DND-41 (cell line): ENCODE measurements around the gene GPR146.

ENCODE experiments used
- EZH2 ChIP-seq: IDR thresholded peaks from 3 replicates; pipeline ENCODE4 v1.6.1; 2012; ENCODE audit warnings: borderline replicate concordance, low read depth, mild to moderate bottlenecking, moderate library complexity, low read length, inconsistent platforms; ENCODE audit not compliant: severe bottlenecking
- TF ChIP-seq, protein P1 (sequence below): IDR thresholded peaks from 2 replicates; pipeline ENCODE4 v1.5.1; 2012; ENCODE audit warnings: borderline replicate concordance, low read length, moderate library complexity, mild to moderate bottlenecking; ENCODE audit not compliant: poor library complexity, severe bottlenecking; ENCODE audit errors: extremely low read depth

DNA sequence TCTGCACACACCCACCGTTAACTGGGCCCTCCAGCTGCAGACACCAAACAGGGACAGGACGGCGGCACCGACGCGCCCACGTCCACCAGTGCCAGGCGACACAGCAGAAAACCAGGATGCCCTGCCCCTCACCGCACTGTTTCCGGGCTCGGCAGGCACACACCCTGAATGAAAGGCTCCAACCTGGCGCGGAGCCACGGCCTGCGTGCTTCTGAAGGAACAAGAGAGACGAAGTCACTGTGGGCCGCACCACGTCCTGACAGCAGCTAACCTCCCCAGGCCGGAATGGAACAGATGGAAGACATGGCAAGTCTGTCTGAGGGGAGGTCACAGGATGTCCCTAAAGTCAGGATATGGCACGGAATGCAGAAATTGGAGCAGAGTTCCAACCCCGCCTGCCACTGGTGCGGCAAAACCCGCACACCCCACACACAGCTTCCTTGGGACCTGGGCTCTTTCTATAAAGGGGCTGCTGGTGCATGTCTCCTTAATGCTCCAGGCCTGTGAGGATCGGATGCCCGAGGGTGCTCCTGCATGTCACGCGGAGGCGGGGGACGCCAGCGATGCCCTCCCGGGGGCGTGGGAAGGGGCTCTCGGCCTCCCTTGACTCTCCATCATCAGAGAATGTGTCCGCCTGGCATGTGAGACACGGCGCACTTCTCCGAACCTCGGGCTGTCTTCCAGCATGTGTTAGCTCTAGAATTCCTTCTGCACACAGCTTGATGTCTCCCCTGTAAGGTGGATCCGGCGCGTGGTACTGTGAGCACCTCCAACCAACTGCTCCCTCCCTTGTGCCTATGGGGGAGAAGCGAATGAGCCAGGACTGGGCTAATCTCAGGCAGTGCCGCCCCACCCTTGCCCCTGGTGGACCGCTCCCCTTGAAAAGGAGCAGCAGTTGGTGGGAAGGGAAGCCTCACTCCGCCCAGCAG is 39.6 kb downstream of the GPR146 start:
- TF ChIP-seq, protein P1, sequence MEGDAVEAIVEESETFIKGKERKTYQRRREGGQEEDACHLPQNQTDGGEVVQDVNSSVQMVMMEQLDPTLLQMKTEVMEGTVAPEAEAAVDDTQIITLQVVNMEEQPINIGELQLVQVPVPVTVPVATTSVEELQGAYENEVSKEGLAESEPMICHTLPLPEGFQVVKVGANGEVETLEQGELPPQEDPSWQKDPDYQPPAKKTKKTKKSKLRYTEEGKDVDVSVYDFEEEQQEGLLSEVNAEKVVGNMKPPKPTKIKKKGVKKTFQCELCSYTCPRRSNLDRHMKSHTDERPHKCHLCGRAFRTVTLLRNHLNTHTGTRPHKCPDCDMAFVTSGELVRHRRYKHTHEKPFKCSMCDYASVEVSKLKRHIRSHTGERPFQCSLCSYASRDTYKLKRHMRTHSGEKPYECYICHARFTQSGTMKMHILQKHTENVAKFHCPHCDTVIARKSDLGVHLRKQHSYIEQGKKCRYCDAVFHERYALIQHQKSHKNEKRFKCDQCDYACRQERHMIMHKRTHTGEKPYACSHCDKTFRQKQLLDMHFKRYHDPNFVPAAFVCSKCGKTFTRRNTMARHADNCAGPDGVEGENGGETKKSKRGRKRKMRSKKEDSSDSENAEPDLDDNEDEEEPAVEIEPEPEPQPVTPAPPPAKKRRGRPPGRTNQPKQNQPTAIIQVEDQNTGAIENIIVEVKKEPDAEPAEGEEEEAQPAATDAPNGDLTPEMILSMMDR = no peak
- TF ChIP-seq EZH2 = no peak
